PC-9 (cell line): Measurements from ENCODE around the gene GIMAP7. TPM values are rescaled to one million over a fixed set of nuclear protein-coding genes. Genes with fewer than 3 reads are reported as not detected.

Experiments used
- BruUV-seq: library from RNA; stranded (reverse); fragments of 400-500 nt; replicated peaks from 2 replicates; lab custom pipeline; 2021; lab: Mats Ljungman, UMichigan
- CTCF ChIA-PET: fragments of 300-600 bp; sonication (Branson Sonifier 250); formaldehyde crosslinking; loops from one replicate; lab custom pipeline; 2022; ENCODE audit warnings: antibody characterized with exemption; lab: Charles Lee
- POLR2A ChIA-PET: fragments of 300-600 bp; sonication (Branson Sonifier 250); formaldehyde crosslinking; loops from one replicate; lab custom pipeline; 2022; ENCODE audit warnings: antibody characterized with exemption; ENCODE audit not compliant: unreplicated experiment; lab: Charles Lee
- DNase-seq, 2 experiments: peaks; one replicate each; pipeline versions ENCODE4 v3.0.0 to v3.0.0-alpha.2; 2015 to 2022; ENCODE audit warnings: mixed read lengths in 1 of 2
- H2AFZ ChIP-seq: fragments of 200-600 bp; sonication (generic); 2 replicates; pipeline ENCODE4 v1.8.1; 2017; ENCODE audit warnings: antibody characterized with exemption
- H3F3A ChIP-seq: fragments of 200-600 bp; sonication (generic); 2 replicates; pipeline ENCODE4 v1.8.1; 2017; ENCODE audit warnings: antibody characterized with exemption, mild to moderate bottlenecking, low read depth; ENCODE audit not compliant: insufficient read depth
- H3K27ac ChIP-seq: fragments of 200-600 bp; sonication (generic); 2 replicates; pipeline ENCODE4 v1.6.1; 2016; ENCODE audit warnings: mixed run types
- H3K27me3 ChIP-seq: fragments of 200-600 bp; sonication (generic); 2 replicates; pipeline ENCODE4 v1.6.1; 2016; ENCODE audit warnings: low read depth, mixed run types; ENCODE audit not compliant: insufficient read depth
- H3K36me3 ChIP-seq: fragments of 200-600 bp; sonication (generic); 2 replicates; pipeline ENCODE4 v1.6.1; 2016; ENCODE audit warnings: low read depth, mixed run types
- H3K4me1 ChIP-seq: fragments of 200-600 bp; sonication (generic); replicated peaks from 2 replicates; pipeline ENCODE4 v1.6.1; 2016; ENCODE audit warnings: mixed run types; ENCODE audit not compliant: insufficient read depth
- H3K4me2 ChIP-seq: fragments of 200-600 bp; sonication (generic); 2 replicates; pipeline ENCODE4 v1.6.1; 2017; ENCODE audit warnings: mixed run types
- H3K4me3 ChIP-seq: fragments of 200-600 bp; sonication (generic); 2 replicates; pipeline ENCODE4 v1.6.1; 2016; ENCODE audit warnings: mixed run types
- H3K79me2 ChIP-seq: fragments of 200-600 bp; sonication (generic); 2 replicates; pipeline ENCODE4 v1.6.1; 2017; ENCODE audit warnings: low read depth, mixed run types
- H3K9me2 ChIP-seq: fragments of 200-600 bp; sonication (generic); 2 replicates; pipeline ENCODE4 v1.8.1; 2017; ENCODE audit warnings: mild to moderate bottlenecking; ENCODE audit not compliant: insufficient read depth
- H3K9me3 ChIP-seq: fragments of 200-600 bp; sonication (generic); 2 replicates; pipeline ENCODE4 v1.8.1; 2016; ENCODE audit warnings: low read depth; ENCODE audit not compliant: insufficient read depth
- H4K20me1 ChIP-seq: fragments of 200-600 bp; sonication (generic); 2 replicates; pipeline ENCODE4 v1.8.1; 2017; ENCODE audit not compliant: insufficient read depth
- CTCF ChIP-seq: fragments of 200-600 bp; sonication (generic); conservative IDR thresholded peaks from 2 replicates; pipeline ENCODE4 v1.6.1; 2017; ENCODE audit warnings: mixed run types, antibody characterized with exemption, mild to moderate bottlenecking, moderate library complexity
- EZH2 ChIP-seq: fragments of 200-600 bp; sonication (generic); IDR thresholded peaks from 2 replicates; pipeline ENCODE4 v1.8.0; 2017; ENCODE audit warnings: antibody characterized with exemption, low read depth
- intact Hi-C: fragments of 100-400 bp; cut with micrococcal nuclease; formaldehyde crosslinking; loops from one replicate; pipeline ENCODE4 v1.10.0; 2022; ENCODE audit not compliant: unreplicated experiment
- total RNA-seq: library from RNA; stranded (reverse); gene quantifications from 2 replicates; pipeline ENCODE4 v1.2.3, GENCODE V29; 2021

The GIMAP7 gene
- total RNA-seq, 1 experiment from 2014 or later = not detected

- H3K27me3 ChIP-seq = peaks cover 95% of the 10 kb centered on the region
- TF ChIP-seq EZH2 (no peak), CTCF (no peak)
- no peaks in the 10 kb centered on the region for H3F3A ChIP-seq
- no peaks in the 10 kb centered on the region for H4K20me1 ChIP-seq
- H3K4me2 ChIP-seq = no peak overlapping the region
- CTCF ChIA-PET = no interaction called here
- no peaks in the 10 kb centered on the region for H3K36me3 ChIP-seq
- BruUV-seq = no TSS peak
- H3K79me2 ChIP-seq = no peaks in the 10 kb centered on the region
- no peak overlapping the region for H3K4me3 ChIP-seq
- DNase-seq = no peak
- POLR2A ChIA-PET = no interaction called here
- no peak overlapping the region for H3K27ac ChIP-seq
- no peak overlapping the region for H2AFZ ChIP-seq
- intact Hi-C loops = no loop called here
- H3K4me1 ChIP-seq = no peaks in the 10 kb centered on the region
- H3K9me2 ChIP-seq = no peaks in the 10 kb centered on the region
- H3K9me3 ChIP-seq = no peaks in the 10 kb centered on the region
These were observed 40.8 kb upstream of the GIMAP7 start for GRCh38 chr7:150473902-150474301.

DNA sequence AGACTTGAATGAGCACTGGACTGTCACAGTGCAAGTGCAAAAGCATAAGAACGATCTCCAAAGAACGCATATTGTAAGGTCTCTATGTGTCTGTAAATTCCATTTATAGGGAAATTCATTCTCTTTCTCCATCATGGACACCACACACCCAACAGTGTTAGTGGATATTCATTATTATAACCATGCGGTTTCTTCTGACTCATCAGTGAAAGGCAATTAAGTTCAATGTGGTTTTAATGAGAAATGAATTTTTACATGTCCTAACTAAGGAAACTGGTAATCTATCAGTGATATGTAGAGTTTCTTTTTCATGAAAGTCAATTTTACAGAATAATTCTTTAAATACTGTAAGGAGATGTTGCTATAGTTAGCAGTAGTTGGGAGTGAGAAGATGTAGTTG, 38.4 kb upstream of the GIMAP7 start:
- CTCF ChIA-PET = no interaction called here
- Histone ChIP-seq H2AFZ (no peak overlapping the region), H3K4me3 (no peak overlapping the region), H3K9me3 (no peaks in the 10 kb centered on the region), H3K36me3 (no peaks in the 10 kb centered on the region), H3K9me2 (no peaks in the 10 kb centered on the region), H4K20me1 (no peaks in the 10 kb centered on the region), H3K4me1 (no peaks in the 10 kb centered on the region), H3K27ac (no peak overlapping the region), H3K27me3 (peaks cover 95% of the 10 kb centered on the region), H3K79me2 (no peaks in the 10 kb centered on the region), H3F3A (no peaks in the 10 kb centered on the region), H3K4me2 (no peak overlapping the region)
- intact Hi-C loops = no loop called here
- no TSS peak for BruUV-seq
- POLR2A ChIA-PET = no interaction called here
- TF ChIP-seq CTCF (no peak), EZH2 (no peak)
- no peak for DNase-seq

GRCh38 chr7:150476819-150477631, 37.6 kb upstream of the GIMAP7 start:
- no peak for DNase-seq
- CTCF ChIA-PET = no interaction called here

More at GRCh38 chr7:150476819-150477631, 37.6 kb upstream of the GIMAP7 start:
- Histone ChIP-seq H4K20me1 (no peaks in the 10 kb centered on the region), H3K9me3 (no peaks in the 10 kb centered on the region), H2AFZ (no peak overlapping the region), H3K36me3 (no peaks in the 10 kb centered on the region), H3F3A (no peaks in the 10 kb centered on the region), H3K27me3 (peaks cover 95% of the 10 kb centered on the region), H3K9me2 (no peaks in the 10 kb centered on the region), H3K27ac (no peak overlapping the region), H3K4me3 (no peak overlapping the region), H3K4me1 (no peaks in the 10 kb centered on the region), H3K4me2 (no peak overlapping the region; the same call in 1 of the 2 replicates), H3K79me2 (no peaks in the 10 kb centered on the region)
- POLR2A ChIA-PET = no interaction called here
- BruUV-seq = no TSS peak
- intact Hi-C loops = no loop called here
- TF ChIP-seq EZH2 (no peak), CTCF (no peak)
